ENCODE results near the gene PFKL.

GRCh38 chr21:44356636-44357035 lies 56.8 kb downstream of the PFKL start:
- TF ChIP-seq CTCF (IDR thresholded peaks at IDR 0.05) = no peak
- TF ChIP-seq POLR2A (IDR thresholded peaks at IDR 0.05) = no peak
